ENCODE results near the gene PAX5. TPM values are rescaled to one million over a fixed set of nuclear protein-coding genes. Genes with fewer than 3 reads are reported as not detected.

PAX5 gene
- total RNA-seq, 2 experiments from 2014 or later: 62.5 to 141 TPM

DNA sequence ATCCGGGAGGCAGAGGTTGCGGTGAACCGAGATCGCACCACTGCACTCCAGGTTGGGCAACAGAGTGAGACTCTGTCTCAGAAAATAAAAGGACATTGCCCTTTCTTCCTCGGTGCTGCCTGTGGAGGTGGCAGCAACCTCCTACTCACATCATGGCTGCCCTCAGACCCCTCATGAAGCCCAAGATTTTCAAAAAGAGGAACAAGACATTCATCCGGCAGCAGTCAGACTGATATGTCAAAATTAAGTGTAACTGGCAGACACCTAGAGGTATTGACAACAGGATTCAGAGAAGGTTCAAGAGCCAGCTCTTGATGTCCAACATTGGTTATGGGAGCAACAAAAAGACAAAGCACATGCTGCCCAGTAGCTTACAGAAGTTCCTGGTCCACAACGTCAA is 12.6 kb upstream of the PAX5 start:
- no peaks in the 10 kb centered on the region for H4K20me1 ChIP-seq (ENCODE audit: insufficient read depth, low read length)
- no peaks in the 10 kb centered on the region for H3K9me2 ChIP-seq (ENCODE audit: insufficient read depth, low read length)
- ChIA-PET POLR2A (interaction anchor here (1.5 kb wide), 1 partner anchor 10 kb away, joined by 5 read pairs; no protein-coding TSS in a partner anchor), CTCF (ENCODE audit: unreplicated experiment) (no interaction called here)
- intact Hi-C loops (cut with micrococcal nuclease; ENCODE audit: unreplicated experiment): no loop called here
- no peak overlapping the region for H3K4me2 ChIP-seq (ENCODE audit: low read length)
- no peak for TF ChIP-seq EZH2phosphoT487 (IDR thresholded peaks at IDR 0.05; ENCODE audit: borderline replicate concordance, low read depth, low read length)
- TF ChIP-seq, protein P1, sequence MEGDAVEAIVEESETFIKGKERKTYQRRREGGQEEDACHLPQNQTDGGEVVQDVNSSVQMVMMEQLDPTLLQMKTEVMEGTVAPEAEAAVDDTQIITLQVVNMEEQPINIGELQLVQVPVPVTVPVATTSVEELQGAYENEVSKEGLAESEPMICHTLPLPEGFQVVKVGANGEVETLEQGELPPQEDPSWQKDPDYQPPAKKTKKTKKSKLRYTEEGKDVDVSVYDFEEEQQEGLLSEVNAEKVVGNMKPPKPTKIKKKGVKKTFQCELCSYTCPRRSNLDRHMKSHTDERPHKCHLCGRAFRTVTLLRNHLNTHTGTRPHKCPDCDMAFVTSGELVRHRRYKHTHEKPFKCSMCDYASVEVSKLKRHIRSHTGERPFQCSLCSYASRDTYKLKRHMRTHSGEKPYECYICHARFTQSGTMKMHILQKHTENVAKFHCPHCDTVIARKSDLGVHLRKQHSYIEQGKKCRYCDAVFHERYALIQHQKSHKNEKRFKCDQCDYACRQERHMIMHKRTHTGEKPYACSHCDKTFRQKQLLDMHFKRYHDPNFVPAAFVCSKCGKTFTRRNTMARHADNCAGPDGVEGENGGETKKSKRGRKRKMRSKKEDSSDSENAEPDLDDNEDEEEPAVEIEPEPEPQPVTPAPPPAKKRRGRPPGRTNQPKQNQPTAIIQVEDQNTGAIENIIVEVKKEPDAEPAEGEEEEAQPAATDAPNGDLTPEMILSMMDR (conservative IDR thresholded peaks at IDR 0.05; ENCODE audit: low read length): no peak
- peaks cover 5% of the 10 kb centered on the region for H3K4me1 ChIP-seq (ENCODE audit: insufficient read depth, low read length, poor library complexity, severe bottlenecking)
- no peak for DNase-seq (ENCODE audit: low spot score)
- no peaks in the 10 kb centered on the region for H3K36me3 ChIP-seq (ENCODE audit: insufficient read depth, low read length)
- no peak overlapping the region for H2AFZ ChIP-seq (ENCODE audit: low read length)
- no TSS peak for BruUV-seq (replicated peaks)
- no peaks in the 10 kb centered on the region for H3K9me3 ChIP-seq (ENCODE audit: low read length)
- no peak overlapping the region for H3K4me3 ChIP-seq (ENCODE audit: low read depth, low read length, poor library complexity, severe bottlenecking)
- no peak overlapping the region for H3K27ac ChIP-seq (ENCODE audit: low read depth, low read length, poor library complexity, severe bottlenecking)
- H3K79me2 ChIP-seq (ENCODE audit: insufficient read depth, low read depth, low read length): no peaks in the 10 kb centered on the region

DNA sequence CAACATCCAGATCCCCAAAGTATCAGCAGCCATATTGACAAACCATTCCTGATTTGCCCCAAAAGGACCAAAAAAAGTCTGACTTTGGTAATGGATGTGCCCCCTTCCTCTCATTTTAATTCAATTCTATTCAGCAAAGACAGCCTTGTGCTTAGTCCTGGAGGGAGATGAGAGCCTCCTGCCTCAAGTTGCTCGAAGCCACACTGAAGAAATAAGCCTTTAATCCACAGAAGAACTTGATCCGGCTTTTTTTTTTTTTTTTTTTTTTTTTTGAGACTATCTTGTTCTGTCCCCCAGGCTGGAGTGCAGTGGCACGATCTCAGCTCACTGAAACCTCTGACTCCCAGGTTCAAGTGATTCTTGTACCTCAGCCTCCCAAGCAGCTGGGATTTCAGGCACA is 8.4 kb upstream of the PAX5 start:
- H3K27ac ChIP-seq (ENCODE audit: low read depth, low read length, poor library complexity, severe bottlenecking): no peak overlapping the region
- BruUV-seq (replicated peaks): no TSS peak
- intact Hi-C loops (cut with micrococcal nuclease; ENCODE audit: unreplicated experiment): no loop called here
- no peaks in the 10 kb centered on the region for H3K36me3 ChIP-seq (ENCODE audit: insufficient read depth, low read length)
- H3K4me3 ChIP-seq (ENCODE audit: low read depth, low read length, poor library complexity, severe bottlenecking): no peak overlapping the region
- ChIA-PET POLR2A (interaction anchor here (1.4 to 1.7 kb wide), 2 partner anchors 11 to 22 kb away, joined by 3 to 4 read pairs; no protein-coding TSS in a partner anchor), CTCF (ENCODE audit: unreplicated experiment) (interaction anchor here (0.7 kb wide), 1 partner anchor 12 kb away, joined by 3 read pairs; no protein-coding TSS in a partner anchor)
- TF ChIP-seq EZH2phosphoT487 (IDR thresholded peaks at IDR 0.05; ENCODE audit: borderline replicate concordance, low read depth, low read length): no peak
- TF ChIP-seq, protein P1 (conservative IDR thresholded peaks at IDR 0.05; ENCODE audit: low read length): no peak
- no peaks in the 10 kb centered on the region for H4K20me1 ChIP-seq (ENCODE audit: insufficient read depth, low read length)
- H3K9me3 ChIP-seq (ENCODE audit: low read length): no peaks in the 10 kb centered on the region
- no peak overlapping the region for H2AFZ ChIP-seq (ENCODE audit: low read length)
- no peak for DNase-seq (ENCODE audit: low spot score)
- H3K4me2 ChIP-seq (ENCODE audit: low read length): no peak overlapping the region
- peaks cover 43% of the 10 kb centered on the region for H3K4me1 ChIP-seq (ENCODE audit: insufficient read depth, low read length, poor library complexity, severe bottlenecking)
- H3K9me2 ChIP-seq (ENCODE audit: insufficient read depth, low read length): no peaks in the 10 kb centered on the region
- H3K79me2 ChIP-seq (ENCODE audit: insufficient read depth, low read depth, low read length): peaks cover 7% of the 10 kb centered on the region; the same call in 1 of the 2 replicates

DNA sequence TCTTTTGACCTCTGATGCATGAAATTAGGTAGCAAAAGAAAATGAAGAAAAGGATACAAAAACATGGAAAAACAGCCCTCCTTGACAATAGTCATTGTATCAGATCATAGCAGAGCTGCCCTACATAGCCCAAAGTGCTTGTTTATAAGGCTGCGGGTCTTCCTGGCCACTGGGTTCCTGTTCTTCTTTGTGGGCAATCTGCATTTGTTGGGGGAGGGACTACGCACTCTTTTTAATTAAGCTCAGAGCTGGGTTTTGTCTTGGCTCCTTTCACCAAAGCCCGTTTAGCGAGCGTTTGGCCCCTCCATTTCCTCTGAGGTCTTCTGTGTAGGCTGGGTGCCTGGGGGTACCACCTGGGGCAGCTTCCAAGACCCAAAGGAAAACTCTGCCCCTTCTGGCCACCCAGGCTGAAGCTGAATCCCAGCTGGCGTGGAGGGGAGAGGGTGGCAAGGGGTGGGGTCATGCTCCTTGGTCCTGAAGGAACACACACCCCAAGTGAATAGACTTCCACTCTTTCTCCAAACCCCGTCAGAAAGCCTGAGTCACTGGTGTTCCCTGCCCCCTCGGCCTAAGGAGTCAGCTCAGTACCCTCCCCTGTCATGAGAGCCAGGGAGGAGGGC is 6.5 kb upstream of the PAX5 start:
- ChIA-PET POLR2A (interaction anchor here (0.8 to 7.6 kb wide), 5 partner anchors 11 to 264 kb away, joined by 3 to 119 read pairs (median 4); no protein-coding TSS in a partner anchor), CTCF (ENCODE audit: unreplicated experiment) (interaction anchor here (0.6 kb wide), 2 partner anchors 43 to 256 kb away, joined by 3 to 5 read pairs; no protein-coding TSS in a partner anchor)
- peaks cover 13% of the 10 kb centered on the region; the same call in 1 of the 2 replicates for H3K79me2 ChIP-seq (ENCODE audit: insufficient read depth, low read depth, low read length)
- H3K27ac ChIP-seq (ENCODE audit: low read depth, low read length, poor library complexity, severe bottlenecking): peak overlapping the region; percentile 18
- peak; percentile 51 for DNase-seq (ENCODE audit: low spot score)
- peak overlapping the region; percentile 81 for H3K4me2 ChIP-seq (ENCODE audit: low read length)
- no peaks in the 10 kb centered on the region for H3K9me2 ChIP-seq (ENCODE audit: insufficient read depth, low read length)
- no peak overlapping the region for H3K4me3 ChIP-seq (ENCODE audit: low read depth, low read length, poor library complexity, severe bottlenecking)
- H4K20me1 ChIP-seq (ENCODE audit: insufficient read depth, low read length): no peaks in the 10 kb centered on the region
- TF ChIP-seq, protein P1 (conservative IDR thresholded peaks at IDR 0.05; ENCODE audit: low read length): peak; percentile 39
- no peak for TF ChIP-seq EZH2phosphoT487 (IDR thresholded peaks at IDR 0.05; ENCODE audit: borderline replicate concordance, low read depth, low read length)
- H2AFZ ChIP-seq (ENCODE audit: low read length): peak overlapping the region; percentile 26; the same call in 1 of the 2 replicates
- H3K9me3 ChIP-seq (ENCODE audit: low read length): no peaks in the 10 kb centered on the region
- no TSS peak for BruUV-seq (replicated peaks)
- H3K36me3 ChIP-seq (ENCODE audit: insufficient read depth, low read length): no peaks in the 10 kb centered on the region
- intact Hi-C loops (cut with micrococcal nuclease; ENCODE audit: unreplicated experiment): no loop called here
- H3K4me1 ChIP-seq (ENCODE audit: insufficient read depth, low read length, poor library complexity, severe bottlenecking): peaks cover 53% of the 10 kb centered on the region
